SW 1271 (cell line): ENCODE measurements around the gene FLNC.

Experiments used
- DNase-seq, 2 experiments: peaks; one replicate each; lab custom pipeline; 2025; lab: John Stamatoyannopoulos, UW

Gene FLNC

GRCh38 chr7:128846781-128847444 lies 16.7 kb downstream of the FLNC start:
- DNase-seq: no peak

DNA sequence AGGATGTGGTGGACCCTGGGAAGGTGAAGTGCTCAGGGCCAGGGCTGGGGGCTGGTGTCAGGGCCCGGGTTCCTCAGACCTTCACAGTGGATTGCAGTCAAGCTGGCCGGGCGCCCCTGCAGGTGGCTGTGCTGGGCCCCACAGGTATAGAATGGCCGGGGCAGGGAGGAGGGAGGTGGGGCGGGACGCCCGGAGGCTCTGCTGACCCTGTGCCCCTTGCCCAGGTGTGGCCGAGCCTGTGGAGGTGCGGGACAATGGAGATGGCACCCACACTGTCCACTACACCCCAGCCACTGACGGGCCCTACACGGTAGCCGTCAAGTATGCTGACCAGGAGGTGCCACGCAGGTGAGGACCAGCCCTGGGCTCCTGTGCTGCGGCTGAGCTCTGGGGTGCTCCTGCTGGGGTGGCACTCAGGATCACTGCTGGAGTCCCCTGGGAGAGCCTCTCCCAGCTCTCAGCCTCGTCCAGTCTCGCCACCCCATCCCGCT lies 17.6 kb downstream of the FLNC start:
- DNase-seq: no peak

DNA sequence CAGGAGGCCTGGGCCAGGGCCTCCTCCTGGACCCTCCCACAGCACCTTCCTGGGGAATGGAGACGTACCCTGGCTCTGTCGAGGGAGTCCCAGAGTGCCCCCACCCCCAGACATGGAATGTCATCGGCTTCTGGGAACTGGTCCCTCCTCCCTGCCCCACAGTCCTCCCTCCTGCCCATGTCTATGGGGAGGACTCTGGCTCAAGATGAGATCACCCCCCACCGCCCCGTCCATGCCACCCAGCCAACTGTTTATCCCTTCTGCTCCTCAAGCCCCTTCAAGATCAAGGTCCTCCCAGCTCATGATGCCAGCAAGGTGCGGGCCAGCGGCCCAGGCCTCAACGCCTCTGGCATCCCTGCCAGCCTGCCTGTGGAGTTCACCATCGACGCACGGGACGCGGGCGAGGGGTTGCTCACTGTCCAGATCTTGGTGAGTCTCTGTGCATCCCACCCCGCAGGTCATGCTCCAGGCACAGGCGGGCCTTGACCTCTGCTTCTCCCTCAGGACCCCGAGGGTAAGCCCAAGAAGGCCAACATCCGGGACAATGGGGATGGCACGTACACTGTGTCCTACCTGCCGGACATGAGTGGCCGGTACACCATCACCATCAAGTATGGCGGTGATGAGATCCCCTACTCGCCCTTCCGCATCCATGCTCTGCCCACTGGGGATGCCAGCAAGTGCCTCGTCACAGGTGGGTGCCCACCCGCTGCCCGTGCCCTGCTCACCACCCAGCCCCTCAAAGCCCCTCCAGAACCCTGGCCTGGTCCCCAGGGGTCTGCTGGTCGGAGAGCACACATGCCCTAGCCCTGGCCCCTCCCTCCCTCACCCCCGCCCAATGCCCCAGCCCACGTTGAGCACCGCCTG lies 18.3 kb downstream of the FLNC start:
- no peak for DNase-seq

- DNase-seq: no peak
Observed at GRCh38 chr7:128849156-128849515, 18.9 kb downstream of the FLNC start.

- no peak for DNase-seq
Observed at GRCh38 chr7:128849804-128850490, 19.7 kb downstream of the FLNC start.

- no peak for DNase-seq
Observed at GRCh38 chr7:128852537-128853254, 22.5 kb downstream of the FLNC start.

- DNase-seq: no peak
Observed at GRCh38 chr7:128853799-128854198, 23.6 kb downstream of the FLNC start.

GRCh38 chr7:128854396-128854795 lies 24.2 kb downstream of the FLNC start:
- DNase-seq: no peak

GRCh38 chr7:128855559-128855958 lies 25.4 kb downstream of the FLNC start:
- no peak for DNase-seq

DNA sequence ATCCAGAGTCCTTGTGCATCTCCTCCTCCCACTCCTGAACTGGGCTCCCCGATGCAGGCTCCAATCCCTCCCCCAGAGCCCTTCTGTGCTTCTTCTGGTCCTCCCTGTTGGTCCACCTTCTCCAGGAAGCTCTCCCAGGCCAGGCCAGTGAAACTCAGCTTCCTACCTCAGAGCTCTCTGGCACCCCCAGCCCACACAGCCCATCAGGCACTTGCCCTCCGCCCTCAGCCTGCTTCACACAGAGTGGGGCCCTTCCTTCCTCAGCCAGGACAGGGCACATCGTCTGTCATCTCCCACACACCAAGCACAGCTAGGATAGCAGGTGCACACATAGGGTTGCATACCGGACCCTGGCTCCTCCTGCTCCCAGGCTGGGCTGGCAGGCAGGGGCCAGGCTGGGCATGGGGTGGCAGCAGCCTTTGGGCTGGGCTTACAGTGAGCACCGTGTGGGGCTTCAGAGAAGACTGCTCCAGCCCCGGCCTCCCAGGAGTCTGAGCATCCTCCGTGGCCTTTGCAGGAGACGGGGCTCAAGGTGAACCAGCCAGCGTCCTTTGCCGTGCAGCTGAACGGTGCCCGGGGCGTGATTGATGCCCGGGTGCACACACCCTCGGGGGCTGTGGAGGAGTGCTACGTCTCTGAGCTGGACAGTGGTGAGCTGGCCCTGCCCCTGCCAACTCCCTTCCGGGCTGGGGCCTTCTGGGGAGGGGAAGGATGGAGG lies 26.0 kb downstream of the FLNC start:
- no peak for DNase-seq

GRCh38 chr7:128858380-128859231 lies 28.4 kb downstream of the FLNC start:
- no peak for DNase-seq

- DNase-seq: no peak
Observed at GRCh38 chr7:128859232-128860157, 29.3 kb downstream of the FLNC start.

- no peak for DNase-seq
Observed at GRCh38 chr7:128860158-128861073, 30.2 kb downstream of the FLNC start.

DNA sequence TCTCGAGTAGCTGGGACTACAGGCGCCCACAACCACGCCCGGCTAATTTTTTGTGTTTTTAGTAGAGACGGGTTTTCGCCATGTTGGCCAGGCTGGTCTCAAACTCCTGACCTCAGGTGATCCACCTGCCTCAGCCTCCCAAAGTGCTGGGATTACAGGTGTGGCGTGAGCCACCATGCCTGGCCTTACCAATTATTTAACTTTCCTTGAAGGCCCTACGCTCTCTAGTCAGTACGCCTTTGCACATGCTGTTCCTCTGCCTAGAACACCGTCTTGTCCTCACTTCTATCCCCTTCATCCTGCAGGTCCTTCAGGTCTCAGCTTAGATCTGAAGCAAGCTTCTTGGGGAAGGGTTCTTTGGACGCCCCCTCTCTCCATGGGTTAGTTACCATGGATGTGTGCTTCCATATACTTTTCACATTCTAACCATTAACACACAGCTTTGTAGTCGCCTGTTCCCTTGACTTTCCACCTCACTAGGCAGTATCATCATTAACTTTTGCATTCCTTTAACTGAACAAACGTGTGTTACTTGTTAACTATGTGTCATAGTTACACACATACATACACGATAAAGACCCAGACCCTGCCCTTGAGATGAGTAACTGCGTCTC lies 31.9 kb downstream of the FLNC start:
- no peak for DNase-seq

DNA sequence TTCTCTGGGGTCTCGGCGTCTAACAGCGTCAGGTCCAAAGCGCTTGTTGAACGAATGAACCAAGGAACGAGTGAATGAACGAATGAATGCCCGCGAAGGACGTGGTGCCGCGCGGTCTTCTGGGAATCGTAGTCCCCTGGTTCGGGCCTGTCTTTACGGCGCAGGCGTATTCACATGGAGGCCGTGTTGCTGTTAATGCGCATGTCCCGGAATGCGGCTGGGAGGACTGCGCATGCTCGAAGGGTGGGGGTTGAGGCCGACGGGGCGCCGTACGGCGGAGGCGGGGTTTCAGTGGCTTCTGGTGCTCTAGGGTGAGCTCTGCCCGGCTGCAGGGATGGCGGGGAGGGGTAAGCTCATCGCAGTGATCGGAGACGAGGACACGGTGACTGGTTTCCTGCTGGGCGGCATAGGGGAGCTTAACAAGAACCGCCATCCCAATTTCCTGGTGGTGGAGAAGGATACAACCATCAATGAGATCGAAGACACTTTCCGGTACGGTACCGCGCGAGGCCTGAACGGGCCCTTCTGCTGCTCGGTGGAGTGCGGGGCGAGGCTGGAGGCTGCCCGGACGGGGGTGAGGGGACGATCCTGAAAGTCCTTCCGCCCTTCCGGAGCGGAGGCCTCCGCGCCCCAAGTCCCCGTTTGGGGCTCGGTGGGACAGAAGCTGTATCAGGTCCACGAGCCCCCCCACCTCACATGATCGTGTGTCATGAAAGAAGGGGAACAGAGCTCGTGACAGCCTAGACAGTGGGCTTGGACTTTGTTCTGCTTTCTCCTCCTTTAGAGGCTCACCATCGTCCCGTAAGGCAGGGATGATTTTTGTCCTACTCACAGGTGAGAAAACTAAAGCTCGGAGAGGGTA lies 32.6 kb downstream of the FLNC start, which contains the start of gene ATP6V1F:
ATP6V1F (plus strand) TSS at position 286 of the 862 bp plus-strand sequence; CDS start at position 335, 49 bp downstream.
- DNase-seq: peak; percentile 87 to 93

GRCh38 chr7:128863433-128863989 lies 33.3 kb downstream of the FLNC start:
- DNase-seq: peak; percentile 39 to 60
